ENCODE data around the gene FXYD1. TPM values are rescaled to one million over a fixed set of nuclear protein-coding genes. Genes with fewer than 3 reads are reported as not detected.
"Not testable (repeated sequence)": the region's sequence is repeated elsewhere in the genome, so short reads cannot be mapped to it uniquely, and the experiment has no call there.

Gene FXYD1
- total RNA-seq, 4 donors from 2014 or later: 215 to 235 (median 225) TPM

- no peak overlapping the region for H3K27ac ChIP-seq
- ATAC-seq (no peak), DNase-seq (no peak)
- TF ChIP-seq POLR2A (IDR thresholded peaks at IDR 0.05) (no peak), CTCF (IDR thresholded peaks at IDR 0.05 in 4 of 5, conservative IDR thresholded peaks at IDR 0.05 in 1 of 5) (no peak)
- H3K27me3 ChIP-seq: no peaks in the 10 kb centered on the region
- no peaks in the 10 kb centered on the region for H3K36me3 ChIP-seq
- H3K4me3 ChIP-seq: no peak overlapping the region
- in situ Hi-C loops (cut with MboI; ENCODE audit: low sequenced_read_pairs in 4 of 4): loop anchor here in 1 of 4 donors (10.0 kb wide), 1 partner anchor 54 kb away; the partner anchor contains the start of gene HPN
- intact Hi-C loops (cut with DNase I; ENCODE audit: low total_unique reads): no loop called here
- no peaks in the 10 kb centered on the region for H3K4me1 ChIP-seq
- H3K9me3 ChIP-seq: no peaks in the 10 kb centered on the region
These were observed 40.1 kb upstream of the FXYD1 start for GRCh38 chr19:35098413-35099049.

- no peaks in the 10 kb centered on the region for H3K4me1 ChIP-seq
- no peaks in the 10 kb centered on the region for H3K27me3 ChIP-seq
- no peak overlapping the region for H3K27ac ChIP-seq
- no peaks in the 10 kb centered on the region for H3K9me3 ChIP-seq
- in situ Hi-C loops (cut with MboI; ENCODE audit: low sequenced_read_pairs in 4 of 4) (loop anchor here in 1 of 4 donors (10.0 kb wide), 1 partner anchor 55 kb away; the partner anchor contains the start of gene HPN), intact Hi-C loops (cut with DNase I; ENCODE audit: low total_unique reads) (no loop called here)
- ATAC-seq (no peak), DNase-seq (no peak)
- no peak overlapping the region for H3K4me3 ChIP-seq
- no peaks in the 10 kb centered on the region for H3K36me3 ChIP-seq
- TF ChIP-seq CTCF (IDR thresholded peaks at IDR 0.05 in 4 of 5, conservative IDR thresholded peaks at IDR 0.05 in 1 of 5) (no peak), POLR2A (IDR thresholded peaks at IDR 0.05) (no peak)
These were observed 39.3 kb upstream of the FXYD1 start for GRCh38 chr19:35099155-35099896.

- no peaks in the 10 kb centered on the region for H3K9me3 ChIP-seq
- H3K36me3 ChIP-seq: no peaks in the 10 kb centered on the region
- in situ Hi-C loops (cut with MboI; ENCODE audit: low sequenced_read_pairs in 4 of 4): loop anchor here in 1 of 4 donors (10.0 kb wide), 1 partner anchor 55 kb away; the partner anchor contains the start of gene HPN
- H3K4me1 ChIP-seq: no peaks in the 10 kb centered on the region
- peak in 1 of 2 donors; percentile 43 for ATAC-seq
- DNase-seq: no peak
- H3K27ac ChIP-seq: no peak overlapping the region
- no peak overlapping the region for H3K4me3 ChIP-seq
- H3K27me3 ChIP-seq: no peaks in the 10 kb centered on the region
- no peak for TF ChIP-seq POLR2A (IDR thresholded peaks at IDR 0.05)
- no peak for TF ChIP-seq CTCF (IDR thresholded peaks at IDR 0.05 in 4 of 5, conservative IDR thresholded peaks at IDR 0.05 in 1 of 5)
- intact Hi-C loops (cut with DNase I; ENCODE audit: low total_unique reads): no loop called here
These were observed 38.7 kb upstream of the FXYD1 start for GRCh38 chr19:35099897-35100275.

- ATAC-seq: no peak
- no peaks in the 10 kb centered on the region for H3K4me1 ChIP-seq
- DNase-seq: no peak
- no peaks in the 10 kb centered on the region for H3K9me3 ChIP-seq
- intact Hi-C loops (cut with DNase I; ENCODE audit: low total_unique reads): no loop called here
- H3K27me3 ChIP-seq: no peaks in the 10 kb centered on the region
- H3K4me3 ChIP-seq: no peak overlapping the region
- H3K36me3 ChIP-seq: no peaks in the 10 kb centered on the region
- in situ Hi-C loops (cut with MboI; ENCODE audit: low sequenced_read_pairs in 4 of 4): no loop called here
- H3K27ac ChIP-seq: no peak overlapping the region
- TF ChIP-seq CTCF (IDR thresholded peaks at IDR 0.05 in 4 of 5, conservative IDR thresholded peaks at IDR 0.05 in 1 of 5) (no peak), POLR2A (IDR thresholded peaks at IDR 0.05) (no peak)
These were observed 37.8 kb upstream of the FXYD1 start for GRCh38 chr19:35100588-35101533.

GRCh38 chr19:35101949-35102348 is 36.7 kb upstream of the FXYD1 start:
- H3K9me3 ChIP-seq; H3K4me1 ChIP-seq; DNase-seq; H3K27ac ChIP-seq; H3K36me3 ChIP-seq; ATAC-seq; H3K27me3 ChIP-seq; in situ Hi-C loops (cut with MboI; ENCODE audit: low sequenced_read_pairs in 4 of 4); H3K4me3 ChIP-seq; intact Hi-C loops (cut with DNase I; ENCODE audit: low total_unique reads): not testable (repeated sequence)

GRCh38 chr19:35103614-35104013 is 35.0 kb upstream of the FXYD1 start:
- intact Hi-C loops (cut with DNase I; ENCODE audit: low total_unique reads); H3K27ac ChIP-seq; ATAC-seq; H3K9me3 ChIP-seq; H3K4me1 ChIP-seq; in situ Hi-C loops (cut with MboI; ENCODE audit: low sequenced_read_pairs in 4 of 4); H3K36me3 ChIP-seq; H3K27me3 ChIP-seq; H3K4me3 ChIP-seq; DNase-seq: not testable (repeated sequence)

Data from gastrocnemius medialis (tissue), 4 donors.